Activated naive CD8-positive, alpha-beta T cell treated with anti-CD3 and anti-CD28 coated beads for 36 hours (primary cell): ENCODE results near the gene INPP5A. TPM values are rescaled to one million over a fixed set of nuclear protein-coding genes. Genes with fewer than 3 reads are reported as not detected.
"Not testable (repeated sequence)": the region's sequence is repeated elsewhere in the genome, so short reads cannot be mapped to it uniquely, and the experiment has no call there.

Source experiments
- DNase-seq: peaks from one replicate; pipeline ENCODE4 v3.0.0; 2021
- H3K27ac Mint-ChIP-seq: one replicate; pipeline ENCODE4 v1.8.0; 2022; ENCODE audit warnings: mild to moderate bottlenecking, moderate library complexity, mixed read lengths
- H3K27me3 Mint-ChIP-seq: one replicate; pipeline ENCODE4 v1.8.0; 2022; ENCODE audit warnings: mild to moderate bottlenecking, mixed read lengths
- H3K36me3 Mint-ChIP-seq: one replicate; pipeline ENCODE4 v1.8.0; 2021; ENCODE audit warnings: mild to moderate bottlenecking, mixed read lengths
- H3K4me1 Mint-ChIP-seq: one replicate; pipeline ENCODE4 v1.8.0; 2021; ENCODE audit warnings: mixed read lengths
- H3K4me3 Mint-ChIP-seq: one replicate; pipeline ENCODE4 v1.8.0; 2022; ENCODE audit warnings: mild to moderate bottlenecking, moderate library complexity, mixed read lengths
- H3K9me3 Mint-ChIP-seq: one replicate; pipeline ENCODE4 v1.8.0; 2022; ENCODE audit warnings: mixed read lengths
- total RNA-seq, 2 experiments: library from RNA; stranded (reverse); gene quantifications; one replicate each; pipeline ENCODE4 v1.2.3, GENCODE V29; 2021

Gene INPP5A
- total RNA-seq, 2 experiments from 2014 or later: 6.1 to 7.4 TPM

GRCh38 chr10:132590094-132590751, 52.6 kb downstream of the INPP5A start:
- Mint-ChIP-seq H3K9me3 (peaks cover 2% of the 10 kb centered on the region), H3K27ac (no peak overlapping the region), H3K4me3 (no peak overlapping the region), H3K27me3 (no peaks in the 10 kb centered on the region), H3K4me1 (peaks cover 66% of the 10 kb centered on the region), H3K36me3 (peaks cover 16% of the 10 kb centered on the region)
- DNase-seq: no peak

- Mint-ChIP-seq H3K4me3 (no peak overlapping the region), H3K27me3 (no peaks in the 10 kb centered on the region), H3K9me3 (peaks cover 2% of the 10 kb centered on the region), H3K4me1 (peaks cover 67% of the 10 kb centered on the region), H3K27ac (no peak overlapping the region), H3K36me3 (peaks cover 16% of the 10 kb centered on the region)
- no peak for DNase-seq
These were observed 53.1 kb downstream of the INPP5A start for GRCh38 chr10:132590752-132591121.

GRCh38 chr10:132591166-132591971, 53.8 kb downstream of the INPP5A start:
- Mint-ChIP-seq H3K4me3 (no peak overlapping the region), H3K4me1 (peaks cover 67% of the 10 kb centered on the region), H3K36me3 (peaks cover 15% of the 10 kb centered on the region), H3K9me3 (peaks cover 2% of the 10 kb centered on the region), H3K27ac (no peak overlapping the region), H3K27me3 (no peaks in the 10 kb centered on the region)
- DNase-seq: no peak

- Mint-ChIP-seq H3K4me1 (peaks cover 61% of the 10 kb centered on the region), H3K4me3 (no peak overlapping the region), H3K27ac (peak overlapping the region; percentile 28), H3K9me3 (no peaks in the 10 kb centered on the region), H3K36me3 (peaks cover 8% of the 10 kb centered on the region), H3K27me3 (no peaks in the 10 kb centered on the region)
- no peak for DNase-seq
These were observed 55.3 kb downstream of the INPP5A start for GRCh38 chr10:132592790-132593383.

GRCh38 chr10:132593389-132593788, 55.8 kb downstream of the INPP5A start:
- H3K27ac Mint-ChIP-seq: peak overlapping the region; percentile 70
- H3K36me3 Mint-ChIP-seq: peaks cover 10% of the 10 kb centered on the region
- peaks cover 2% of the 10 kb centered on the region for H3K9me3 Mint-ChIP-seq
- DNase-seq: no peak
- H3K27me3 Mint-ChIP-seq: no peaks in the 10 kb centered on the region
- peaks cover 56% of the 10 kb centered on the region for H3K4me1 Mint-ChIP-seq
- peak overlapping the region; percentile 38 for H3K4me3 Mint-ChIP-seq

- no peaks in the 10 kb centered on the region for H3K27me3 Mint-ChIP-seq
- no peak for DNase-seq
- peaks cover 48% of the 10 kb centered on the region for H3K4me1 Mint-ChIP-seq
- H3K4me3 Mint-ChIP-seq: peak overlapping the region; percentile 38
- peaks cover 15% of the 10 kb centered on the region for H3K36me3 Mint-ChIP-seq
- H3K27ac Mint-ChIP-seq: peak overlapping the region; percentile 70
- H3K9me3 Mint-ChIP-seq: peaks cover 5% of the 10 kb centered on the region
These were observed 56.6 kb downstream of the INPP5A start for GRCh38 chr10:132593900-132594876.

GRCh38 chr10:132595021-132595420, 57.4 kb downstream of the INPP5A start:
- H3K4me3 Mint-ChIP-seq: no peak overlapping the region
- peaks cover 44% of the 10 kb centered on the region for H3K4me1 Mint-ChIP-seq
- DNase-seq: no peak
- H3K27ac Mint-ChIP-seq: no peak overlapping the region
- H3K36me3 Mint-ChIP-seq: peaks cover 16% of the 10 kb centered on the region
- peaks cover 6% of the 10 kb centered on the region for H3K9me3 Mint-ChIP-seq
- no peaks in the 10 kb centered on the region for H3K27me3 Mint-ChIP-seq

GRCh38 chr10:132595854-132596253, 58.3 kb downstream of the INPP5A start:
- DNase-seq: no peak
- Mint-ChIP-seq H3K27ac (no peak overlapping the region), H3K4me3 (no peak overlapping the region), H3K36me3 (peaks cover 23% of the 10 kb centered on the region), H3K9me3 (peaks cover 12% of the 10 kb centered on the region), H3K4me1 (peaks cover 38% of the 10 kb centered on the region), H3K27me3 (no peaks in the 10 kb centered on the region)

- Mint-ChIP-seq H3K36me3 (peaks cover 20% of the 10 kb centered on the region), H3K27ac (no peak overlapping the region), H3K4me3 (no peak overlapping the region), H3K27me3 (no peaks in the 10 kb centered on the region), H3K9me3 (peaks cover 15% of the 10 kb centered on the region), H3K4me1 (peaks cover 32% of the 10 kb centered on the region)
- no peak for DNase-seq
These were observed 59.2 kb downstream of the INPP5A start for GRCh38 chr10:132596742-132597279.

- peaks cover 19% of the 10 kb centered on the region for H3K36me3 Mint-ChIP-seq
These were observed 60.1 kb downstream of the INPP5A start for GRCh38 chr10:132597654-132598053.

GRCh38 chr10:132599023-132599618, 61.5 kb downstream of the INPP5A start:
- peaks cover 15% of the 10 kb centered on the region for H3K9me3 Mint-ChIP-seq
- H3K27ac Mint-ChIP-seq, H3K27me3 Mint-ChIP-seq, DNase-seq, H3K4me3 Mint-ChIP-seq: not testable (repeated sequence)
- peaks cover 17% of the 10 kb centered on the region for H3K36me3 Mint-ChIP-seq
- peaks cover 13% of the 10 kb centered on the region for H3K4me1 Mint-ChIP-seq

More at GRCh38 chr10:132597654-132598053, 60.1 kb downstream of the INPP5A start:
- no peak overlapping the region for H3K4me3 Mint-ChIP-seq
- no peaks in the 10 kb centered on the region for H3K27me3 Mint-ChIP-seq
- peaks cover 28% of the 10 kb centered on the region for H3K4me1 Mint-ChIP-seq
- H3K27ac Mint-ChIP-seq: no peak overlapping the region
- H3K9me3 Mint-ChIP-seq: peaks cover 15% of the 10 kb centered on the region
- DNase-seq: no peak

- peaks cover 17% of the 10 kb centered on the region for H3K36me3 Mint-ChIP-seq
- no peaks in the 10 kb centered on the region for H3K27me3 Mint-ChIP-seq
- no peak for DNase-seq
- peaks cover 10% of the 10 kb centered on the region for H3K4me1 Mint-ChIP-seq
- no peak overlapping the region for H3K27ac Mint-ChIP-seq
- no peak overlapping the region for H3K4me3 Mint-ChIP-seq
- peaks cover 15% of the 10 kb centered on the region for H3K9me3 Mint-ChIP-seq
These were observed 62.1 kb downstream of the INPP5A start for GRCh38 chr10:132599732-132600131.

GRCh38 chr10:132600416-132600815, 62.8 kb downstream of the INPP5A start:
- Mint-ChIP-seq H3K36me3 (peaks cover 17% of the 10 kb centered on the region), H3K9me3 (peaks cover 15% of the 10 kb centered on the region), H3K27ac (no peak overlapping the region), H3K4me1 (peaks cover 8% of the 10 kb centered on the region), H3K4me3 (no peak overlapping the region), H3K27me3 (no peaks in the 10 kb centered on the region)
- no peak for DNase-seq

GRCh38 chr10:132601567-132601966, 64.0 kb downstream of the INPP5A start:
- Mint-ChIP-seq H3K9me3 (peaks cover 15% of the 10 kb centered on the region), H3K36me3 (peaks cover 17% of the 10 kb centered on the region), H3K27me3 (no peaks in the 10 kb centered on the region), H3K4me3 (no peak overlapping the region), H3K4me1 (peaks cover 8% of the 10 kb centered on the region), H3K27ac (no peak overlapping the region)
- no peak for DNase-seq
